ENCODE results near the gene MYMX. TPM values are rescaled to one million over a fixed set of nuclear protein-coding genes. Genes with fewer than 3 reads are reported as not detected.

The MYMX gene
- total and polyA plus RNA-seq, 2 of the 13 experiments (the other 11 are each of a cell fraction or from before 2014, with no cell fraction given), result not detected

- TF ChIP-seq ZSCAN12 (CRISPR knock-in tag; IDR thresholded peaks at IDR 0.05) (0 out of 2 replicates have a peak, but pooled peaks have one; percentile 55), ZNF343 (CRISPR knock-in tag; IDR thresholded peaks at IDR 0.05) (0 out of 2 replicates have a peak, but pooled peaks have one; percentile 2), PLSCR1 (CRISPR knock-in tag; IDR thresholded peaks at IDR 0.05; ENCODE audit: borderline replicate concordance) (no peak), THAP11 (CRISPR knock-in tag; IDR thresholded peaks at IDR 0.05) (peak; percentile 76), ETV6 (CRISPR knock-in tag; conservative IDR thresholded peaks at IDR 0.05) (0 out of 2 replicates have a peak, but pooled peaks have one; percentile 78), ZFX (CRISPR knock-in tag; IDR thresholded peaks at IDR 0.05; ENCODE audit: low read depth) (peak; percentile 89), ZFP1 (CRISPR knock-in tag; IDR thresholded peaks at IDR 0.05) (peak; percentile 53), ZNF282 (IDR thresholded peaks at IDR 0.05; ENCODE audit: partially characterized antibody) (no peak), TMF1 (CRISPR knock-in tag; IDR thresholded peaks at IDR 0.05; ENCODE audit: low read depth) (0 out of 2 replicates have a peak, but pooled peaks have one; percentile 78), PAXIP1 (CRISPR knock-in tag; conservative IDR thresholded peaks at IDR 0.05) (peak; percentile 26; the same call in 1 of the 2 replicates), ZNF772 (CRISPR knock-in tag; IDR thresholded peaks at IDR 0.05) (peak; percentile 82)
- TF ChIP-seq, protein P1, sequence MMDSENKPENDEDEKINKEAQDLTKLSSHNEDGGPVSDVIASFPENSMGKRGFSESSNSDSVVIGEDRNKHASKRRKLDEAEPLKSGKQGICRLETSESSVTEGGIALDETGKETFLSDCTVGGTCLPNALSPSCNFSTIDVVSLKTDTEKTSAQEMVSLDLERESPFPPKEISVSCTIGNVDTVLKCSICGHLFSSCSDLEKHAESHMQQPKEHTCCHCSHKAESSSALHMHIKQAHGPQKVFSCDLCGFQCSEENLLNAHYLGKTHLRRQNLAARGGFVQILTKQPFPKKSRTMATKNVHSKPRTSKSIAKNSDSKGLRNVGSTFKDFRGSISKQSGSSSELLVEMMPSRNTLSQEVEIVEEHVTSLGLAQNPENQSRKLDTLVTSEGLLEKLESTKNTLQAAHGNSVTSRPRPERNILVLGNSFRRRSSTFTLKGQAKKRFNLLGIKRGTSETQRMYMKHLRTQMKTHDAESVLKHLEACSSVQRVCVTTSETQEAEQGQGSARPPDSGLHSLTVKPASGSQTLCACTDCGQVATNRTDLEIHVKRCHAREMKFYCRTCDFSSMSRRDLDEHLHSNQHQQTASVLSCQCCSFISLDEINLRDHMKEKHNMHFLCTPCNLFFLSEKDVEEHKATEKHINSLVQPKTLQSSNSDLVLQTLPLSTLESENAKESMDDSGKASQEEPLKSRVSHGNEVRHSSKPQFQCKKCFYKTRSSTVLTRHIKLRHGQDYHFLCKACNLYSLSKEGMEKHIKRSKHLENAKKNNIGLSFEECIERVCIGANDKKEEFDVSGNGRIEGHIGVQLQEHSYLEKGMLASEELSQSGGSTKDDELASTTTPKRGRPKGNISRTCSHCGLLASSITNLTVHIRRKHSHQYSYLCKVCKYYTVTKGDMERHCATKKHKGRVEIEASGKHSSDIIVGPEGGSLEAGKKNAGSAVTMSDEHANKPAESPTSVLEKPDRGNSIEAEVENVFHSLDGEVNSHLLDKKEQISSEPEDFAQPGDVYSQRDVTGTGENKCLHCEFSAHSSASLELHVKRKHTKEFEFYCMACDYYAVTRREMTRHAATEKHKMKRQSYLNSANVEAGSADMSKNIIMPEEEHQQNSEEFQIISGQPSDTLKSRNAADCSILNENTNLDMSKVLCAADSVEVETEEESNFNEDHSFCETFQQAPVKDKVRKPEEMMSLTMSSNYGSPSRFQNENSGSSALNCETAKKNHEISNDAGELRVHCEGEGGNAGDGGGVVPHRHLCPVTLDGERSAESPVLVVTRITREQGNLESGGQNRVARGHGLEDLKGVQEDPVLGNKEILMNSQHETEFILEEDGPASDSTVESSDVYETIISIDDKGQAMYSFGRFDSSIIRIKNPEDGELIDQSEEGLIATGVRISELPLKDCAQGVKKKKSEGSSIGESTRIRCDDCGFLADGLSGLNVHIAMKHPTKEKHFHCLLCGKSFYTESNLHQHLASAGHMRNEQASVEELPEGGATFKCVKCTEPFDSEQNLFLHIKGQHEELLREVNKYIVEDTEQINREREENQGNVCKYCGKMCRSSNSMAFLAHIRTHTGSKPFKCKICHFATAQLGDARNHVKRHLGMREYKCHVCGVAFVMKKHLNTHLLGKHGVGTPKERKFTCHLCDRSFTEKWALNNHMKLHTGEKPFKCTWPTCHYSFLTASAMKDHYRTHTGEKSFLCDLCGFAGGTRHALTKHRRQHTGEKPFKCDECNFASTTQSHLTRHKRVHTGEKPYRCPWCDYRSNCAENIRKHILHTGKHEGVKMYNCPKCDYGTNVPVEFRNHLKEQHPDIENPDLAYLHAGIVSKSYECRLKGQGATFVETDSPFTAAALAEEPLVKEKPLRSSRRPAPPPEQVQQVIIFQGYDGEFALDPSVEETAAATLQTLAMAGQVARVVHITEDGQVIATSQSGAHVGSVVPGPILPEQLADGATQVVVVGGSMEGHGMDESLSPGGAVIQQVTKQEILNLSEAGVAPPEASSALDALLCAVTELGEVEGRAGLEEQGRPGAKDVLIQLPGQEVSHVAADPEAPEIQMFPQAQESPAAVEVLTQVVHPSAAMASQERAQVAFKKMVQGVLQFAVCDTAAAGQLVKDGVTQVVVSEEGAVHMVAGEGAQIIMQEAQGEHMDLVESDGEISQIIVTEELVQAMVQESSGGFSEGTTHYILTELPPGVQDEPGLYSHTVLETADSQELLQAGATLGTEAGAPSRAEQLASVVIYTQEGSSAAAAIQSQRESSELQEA (CRISPR knock-in tag; IDR thresholded peaks at IDR 0.05; ENCODE audit: not compliant biosample characterization), result peak; percentile 94
- TF ChIP-seq, protein P2, sequence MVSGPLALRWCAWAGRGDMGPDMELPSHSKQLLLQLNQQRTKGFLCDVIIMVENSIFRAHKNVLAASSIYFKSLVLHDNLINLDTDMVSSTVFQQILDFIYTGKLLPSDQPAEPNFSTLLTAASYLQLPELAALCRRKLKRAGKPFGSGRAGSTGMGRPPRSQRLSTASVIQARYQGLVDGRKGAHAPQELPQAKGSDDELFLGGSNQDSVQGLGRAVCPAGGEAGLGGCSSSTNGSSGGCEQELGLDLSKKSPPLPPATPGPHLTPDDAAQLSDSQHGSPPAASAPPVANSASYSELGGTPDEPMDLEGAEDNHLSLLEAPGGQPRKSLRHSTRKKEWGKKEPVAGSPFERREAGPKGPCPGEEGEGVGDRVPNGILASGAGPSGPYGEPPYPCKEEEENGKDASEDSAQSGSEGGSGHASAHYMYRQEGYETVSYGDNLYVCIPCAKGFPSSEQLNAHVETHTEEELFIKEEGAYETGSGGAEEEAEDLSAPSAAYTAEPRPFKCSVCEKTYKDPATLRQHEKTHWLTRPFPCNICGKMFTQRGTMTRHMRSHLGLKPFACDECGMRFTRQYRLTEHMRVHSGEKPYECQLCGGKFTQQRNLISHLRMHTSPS (CRISPR knock-in tag; IDR thresholded peaks at IDR 0.05; ENCODE audit: low read depth), result peak; percentile 76
- TF ChIP-seq, protein P3, sequence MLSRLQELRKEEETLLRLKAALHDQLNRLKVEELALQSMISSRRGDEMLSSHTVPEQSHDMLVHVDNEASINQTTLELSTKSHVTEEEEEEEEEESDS (CRISPR knock-in tag; IDR thresholded peaks at IDR 0.05; ENCODE audit: borderline replicate concordance), result peak; percentile 50; the same call in 1 of the 2 replicates
These were observed 29.4 kb downstream of the MYMX start (continued) for GRCh38 chr6:44245912-44246662.
